ENCODE measurements around the gene CIAPIN1. TPM values are rescaled to one million over a fixed set of nuclear protein-coding genes. Genes with fewer than 3 reads are reported as not detected.

Gene CIAPIN1
- total and polyA plus RNA-seq, 8 donors, result 48.6 to 87.7 (median 74.6) TPM

- ATAC-seq (peak; percentile 6), DNase-seq (no peak)
- TF ChIP-seq CTCF (IDR thresholded peaks at IDR 0.05), result no peak
- no peaks in the 10 kb centered on the region for H3K9me3 ChIP-seq
- peaks cover 0 to 8% of the 10 kb centered on the region in 2 donors for H3K27me3 ChIP-seq
- H3K4me3 ChIP-seq, result no peak overlapping the region
- peaks cover 0 to 33% of the 10 kb centered on the region in 2 donors for H3K36me3 ChIP-seq
- no peak overlapping the region for H3K27ac ChIP-seq
- peaks cover 48 to 62% of the 10 kb centered on the region in 2 donors for H3K4me1 ChIP-seq
- intact Hi-C loops (cut with DNase I), result no loop called here
Observed at GRCh38 chr16:57476546-57477410, 29.6 kb upstream of the CIAPIN1 start.

GRCh38 chr16:57475711-57476339 lies 28.6 kb upstream of the CIAPIN1 start:
- ATAC-seq, result peak; percentile 24
- DNase-seq, result peak in 2 of 4 donors; percentile 50 to 84
- intact Hi-C loops (cut with DNase I), result no loop called here
- H3K36me3 ChIP-seq, result peaks cover 0 to 42% of the 10 kb centered on the region in 2 donors
- H3K27ac ChIP-seq, result no peak overlapping the region
- peaks cover 49 to 69% of the 10 kb centered on the region in 2 donors for H3K4me1 ChIP-seq
- TF ChIP-seq CTCF (IDR thresholded peaks at IDR 0.05), result peak; percentile 32 to 55
- peaks cover 0 to 8% of the 10 kb centered on the region in 2 donors for H3K27me3 ChIP-seq
- H3K9me3 ChIP-seq, result no peaks in the 10 kb centered on the region
- H3K4me3 ChIP-seq, result no peak overlapping the region

- no peak overlapping the region for H3K27ac ChIP-seq
- peaks cover 43 to 69% of the 10 kb centered on the region in 2 donors for H3K4me1 ChIP-seq
- H3K27me3 ChIP-seq, result peaks cover 0 to 8% of the 10 kb centered on the region in 2 donors
- intact Hi-C loops (cut with DNase I), result no loop called here
- DNase-seq, result no peak
- no peak for ATAC-seq
- H3K9me3 ChIP-seq, result no peaks in the 10 kb centered on the region
- no peak for TF ChIP-seq CTCF (IDR thresholded peaks at IDR 0.05)
- peaks cover 0 to 51% of the 10 kb centered on the region in 2 donors for H3K36me3 ChIP-seq
- no peak overlapping the region for H3K4me3 ChIP-seq
Observed at GRCh38 chr16:57474671-57475661, 27.8 kb upstream of the CIAPIN1 start.

GRCh38 chr16:57473906-57474305 lies 26.7 kb upstream of the CIAPIN1 start:
- peaks cover 0 to 62% of the 10 kb centered on the region in 2 donors for H3K36me3 ChIP-seq
- peaks cover 34 to 62% of the 10 kb centered on the region in 2 donors for H3K4me1 ChIP-seq
- H3K27me3 ChIP-seq, result peaks cover 0 to 1% of the 10 kb centered on the region in 2 donors
- H3K27ac ChIP-seq, result no peak overlapping the region
- no peak for DNase-seq
- intact Hi-C loops (cut with DNase I), result no loop called here
- ATAC-seq, result no peak
- H3K4me3 ChIP-seq, result no peak overlapping the region
- TF ChIP-seq CTCF (IDR thresholded peaks at IDR 0.05), result no peak
- H3K9me3 ChIP-seq, result no peaks in the 10 kb centered on the region

Measured in left lung (tissue), 10 donors.